Measurements from ENCODE around the gene TMIE. TPM values are rescaled to one million over a fixed set of nuclear protein-coding genes. Genes with fewer than 3 reads are reported as not detected.

The TMIE gene
- total and polyA plus RNA-seq, 2 of the 4 experiments (the other 2 are of a cell fraction), result 0.12 TPM; not detected in 1

DNA sequence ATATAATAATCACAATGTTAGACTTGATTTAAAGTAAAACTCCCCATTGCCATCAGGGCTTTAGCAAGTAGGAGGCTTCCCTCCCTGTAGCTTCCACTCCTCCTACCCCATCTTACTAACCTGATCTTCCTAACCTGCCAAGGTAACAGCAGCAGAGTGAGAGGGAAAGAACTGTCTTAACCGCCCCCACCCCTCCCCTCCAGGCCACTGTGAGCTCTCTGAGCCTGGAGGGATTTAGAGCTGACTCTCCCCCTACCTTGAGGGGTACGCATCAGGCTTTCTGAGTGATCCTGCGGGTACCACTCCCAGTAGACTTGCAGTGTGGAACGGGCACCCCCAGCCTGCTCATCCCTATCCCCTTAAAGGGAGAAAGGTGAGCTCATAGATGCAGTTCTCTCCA, 27.8 kb downstream of the TMIE start:
- H3K4me1 ChIP-seq (ENCODE audit: control insufficient read depth, insufficient read depth, low read length), result no peaks in the 10 kb centered on the region
- ChIA-PET POLR2A (ENCODE audit: unreplicated experiment) (no interaction called here), CTCF (no interaction called here)
- H4K8ac ChIP-seq (ENCODE audit: low read depth in 2 of 2, low read length in 2 of 2), result no peak overlapping the region
- peak overlapping the region; percentile 56 for H2AFZ ChIP-seq (replicated peaks; ENCODE audit: low read length, poor library complexity)
- no peak overlapping the region for H3K9ac ChIP-seq (ENCODE audit: low read depth, low read length)
- H2BK5ac ChIP-seq (ENCODE audit: low read depth, low read length, poor library complexity, severe bottlenecking), result no peak overlapping the region
- H3K9me1 ChIP-seq (ENCODE audit: insufficient read depth, low read length), result no peaks in the 10 kb centered on the region
- in situ Hi-C loops (cut with MboI; ENCODE audit: low sequenced_read_pairs) (no loop called here), dilution Hi-C loops (cut with HindIII; ENCODE audit: low sequenced_read_pairs, unreplicated experiment) (no loop called here), intact Hi-C loops (cut with micrococcal nuclease) (loop anchor here (5.0 kb wide), 1 partner anchor 98 kb away; no protein-coding TSS in a partner anchor)
- H4K5ac ChIP-seq (ENCODE audit: low read depth, low read length), result no peak overlapping the region
- ATAC-seq (ENCODE audit: low read depth) (no peak), DNase-seq (no peak)
- no peak overlapping the region for H2BK15ac ChIP-seq (ENCODE audit: low read depth, low read length)
- H2AK9ac ChIP-seq (replicated peaks; ENCODE audit: low read depth, low read length, poor library complexity), result no peak overlapping the region
- H3K79me1 ChIP-seq (ENCODE audit: low read depth in 1 of 2, low read length in 2 of 2), result no peaks in the 10 kb centered on the region
- no peak overlapping the region for H3K56ac ChIP-seq (ENCODE audit: extremely low read depth, insufficient read depth, low read length)
- no peak overlapping the region for H3K18ac ChIP-seq (ENCODE audit: low read depth, low read length)
- H2BK20ac ChIP-seq (ENCODE audit: low read depth, low read length), result no peak overlapping the region
- no peak overlapping the region for H3K27ac ChIP-seq (ENCODE audit: insufficient read depth, low read length)
- H3K9me3 ChIP-seq (ENCODE audit: control insufficient read depth, insufficient read depth, low read length), result no peaks in the 10 kb centered on the region
- no peak overlapping the region for H3K4ac ChIP-seq (ENCODE audit: low read depth, low read length)
- H3K23ac ChIP-seq (ENCODE audit: low read depth, low read length), result no peak overlapping the region
- WGBS, 2 experiments (ENCODE audit: extremely low coverage in 2 of 2, insufficient read length in 1 of 2), result no CpG with 5 or more reads among the region's 4 CpGs
- H4K20me1 ChIP-seq (ENCODE audit: insufficient read depth, low read length), result no peaks in the 10 kb centered on the region
- H4K91ac ChIP-seq (ENCODE audit: insufficient read depth, low read depth, low read length), result no peak overlapping the region
- no peak overlapping the region for H3K4me3 ChIP-seq (ENCODE audit: insufficient read depth, low read depth, low read length)
- H3K36me3 ChIP-seq (ENCODE audit: control insufficient read depth, insufficient read depth, low read length), result no peaks in the 10 kb centered on the region
- H3K4me2 ChIP-seq (ENCODE audit: low read depth, low read length), result no peak overlapping the region
- no peak overlapping the region for H2BK120ac ChIP-seq (ENCODE audit: low read depth, low read length)
- peaks cover 15% of the 10 kb centered on the region for H3K27me3 ChIP-seq (ENCODE audit: control insufficient read depth, insufficient read depth, low read length)
- no TSS peak for BruUV-seq (replicated peaks)
- H3K14ac ChIP-seq (replicated peaks; ENCODE audit: low read depth, low read length), result no peak overlapping the region
- TF ChIP-seq CEBPB (IDR thresholded peaks at IDR 0.05; ENCODE audit: low read depth, low read length), result no peak
- no peak for TF ChIP-seq BHLHE40 (IDR thresholded peaks at IDR 0.05; ENCODE audit: low read depth, low read length)
- no peak for TF ChIP-seq MXI1 (IDR thresholded peaks at IDR 0.05; ENCODE audit: borderline replicate concordance, low read depth, low read length)
- no peak for TF ChIP-seq RCOR1 (IDR thresholded peaks at IDR 0.05; ENCODE audit: insufficient replicate concordance, low read length)
- TF ChIP-seq MAZ (IDR thresholded peaks at IDR 0.05; ENCODE audit: borderline replicate concordance, low read depth, low read length), result no peak
- no peak overlapping the region for H2AK5ac ChIP-seq (ENCODE audit: low read depth, low read length)

All from IMR-90 (cell line).